ENCODE measurements around the gene CARD18. TPM values are rescaled to one million over a fixed set of nuclear protein-coding genes. Genes with fewer than 3 reads are reported as not detected.

The CARD18 gene
- polyA plus RNA-seq, 2 donors: 3.0 to 3.3 TPM

GRCh38 chr11:105162506-105162905, 22.9 kb upstream of the CARD18 start:
- Histone ChIP-seq H3K4me3 (ENCODE audit: low read depth in 1 of 2, low read length in 2 of 2) (no peak overlapping the region), H3K36me3 (ENCODE audit: control insufficient read depth in 2 of 2, insufficient read depth in 2 of 2, low read length in 1 of 2) (no peaks in the 10 kb centered on the region), H3K27ac (ENCODE audit: low read depth in 2 of 2, low read length in 1 of 2) (no peak overlapping the region), H3K4me1 (ENCODE audit: control insufficient read depth in 2 of 2, insufficient read depth in 2 of 2, low read length in 1 of 2) (no peaks in the 10 kb centered on the region), H3K9me3 (ENCODE audit: control insufficient read depth in 2 of 2, insufficient read depth in 1 of 2, low read depth in 1 of 2, low read length in 1 of 2) (no peaks in the 10 kb centered on the region), H3K27me3 (ENCODE audit: control insufficient read depth in 1 of 2, insufficient read depth in 2 of 2, low read length in 2 of 2) (no peaks in the 10 kb centered on the region)
- WGBS, 2 donors: 0 to 73% methylated on average over 1 of the region's 1 CpG

GRCh38 chr11:105158436-105158835, 18.9 kb upstream of the CARD18 start:
- 96 to 97% methylated on average over 1 of the region's 1 CpG for WGBS, 2 donors
- no peaks in the 10 kb centered on the region for H3K9me3 ChIP-seq (ENCODE audit: control insufficient read depth in 2 of 2, insufficient read depth in 1 of 2, low read depth in 1 of 2, low read length in 1 of 2)
- H3K4me3 ChIP-seq (ENCODE audit: low read depth in 1 of 2, low read length in 2 of 2): no peak overlapping the region
- no peaks in the 10 kb centered on the region for H3K4me1 ChIP-seq (ENCODE audit: control insufficient read depth in 2 of 2, insufficient read depth in 2 of 2, low read length in 1 of 2)
- no peaks in the 10 kb centered on the region for H3K27me3 ChIP-seq (ENCODE audit: control insufficient read depth in 1 of 2, insufficient read depth in 2 of 2, low read length in 2 of 2)
- H3K27ac ChIP-seq (ENCODE audit: low read depth in 2 of 2, low read length in 1 of 2): no peak overlapping the region
- no peaks in the 10 kb centered on the region for H3K36me3 ChIP-seq (ENCODE audit: control insufficient read depth in 2 of 2, insufficient read depth in 2 of 2, low read length in 1 of 2)

DNA sequence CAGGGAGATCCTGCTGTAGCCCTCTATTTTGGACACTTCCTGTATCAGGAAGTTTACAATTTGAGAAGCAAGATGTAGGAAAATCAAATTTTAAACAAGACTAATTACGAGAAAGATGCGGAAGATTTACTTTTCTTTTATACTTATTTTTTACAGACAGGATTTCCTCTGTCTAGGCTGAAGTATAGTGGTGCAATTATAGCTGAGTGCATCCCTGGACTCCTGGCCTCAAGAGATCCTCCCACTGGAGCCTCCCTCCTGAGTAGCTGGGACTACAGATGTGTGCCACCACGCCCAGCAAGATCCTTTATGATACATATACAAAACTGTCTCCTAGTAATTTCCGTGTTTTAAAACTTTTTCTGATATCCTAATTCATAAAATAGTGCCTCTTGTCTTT, 17.2 kb upstream of the CARD18 start:
- H3K9me3 ChIP-seq (ENCODE audit: control insufficient read depth in 2 of 2, insufficient read depth in 1 of 2, low read depth in 1 of 2, low read length in 1 of 2): no peaks in the 10 kb centered on the region
- no peaks in the 10 kb centered on the region for H3K27me3 ChIP-seq (ENCODE audit: control insufficient read depth in 1 of 2, insufficient read depth in 2 of 2, low read length in 2 of 2)
- no peak overlapping the region for H3K4me3 ChIP-seq (ENCODE audit: low read depth in 1 of 2, low read length in 2 of 2)
- no peaks in the 10 kb centered on the region for H3K36me3 ChIP-seq (ENCODE audit: control insufficient read depth in 2 of 2, insufficient read depth in 2 of 2, low read length in 1 of 2)
- no peak overlapping the region for H3K27ac ChIP-seq (ENCODE audit: low read depth in 2 of 2, low read length in 1 of 2)
- no peaks in the 10 kb centered on the region for H3K4me1 ChIP-seq (ENCODE audit: control insufficient read depth in 2 of 2, insufficient read depth in 2 of 2, low read length in 1 of 2)
- WGBS, 2 donors: 79 to 86% methylated on average over 4 of the region's 4 CpGs

DNA sequence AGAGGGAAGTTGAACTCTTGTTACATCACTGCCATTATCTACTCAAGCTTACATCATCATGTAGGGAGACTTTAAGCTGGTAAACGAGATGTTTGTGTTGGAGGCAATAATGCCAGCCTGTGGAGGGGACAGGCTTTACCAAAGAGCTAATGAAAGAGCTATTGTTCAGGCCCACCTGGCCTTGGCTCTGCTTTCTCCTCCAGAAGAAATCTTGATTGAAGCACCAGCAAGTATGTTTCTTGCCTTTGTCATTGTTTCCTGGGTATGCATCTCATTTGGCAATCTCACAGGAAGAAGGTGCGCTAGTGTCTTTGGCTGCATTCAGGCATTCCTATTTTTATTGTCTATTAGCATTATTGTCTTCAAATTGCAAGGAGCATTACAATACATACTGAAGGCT, 16.7 kb upstream of the CARD18 start:
- H3K36me3 ChIP-seq (ENCODE audit: control insufficient read depth in 2 of 2, insufficient read depth in 2 of 2, low read length in 1 of 2): no peaks in the 10 kb centered on the region
- H3K4me1 ChIP-seq (ENCODE audit: control insufficient read depth in 2 of 2, insufficient read depth in 2 of 2, low read length in 1 of 2): no peaks in the 10 kb centered on the region
- H3K9me3 ChIP-seq (ENCODE audit: control insufficient read depth in 2 of 2, insufficient read depth in 1 of 2, low read depth in 1 of 2, low read length in 1 of 2): no peaks in the 10 kb centered on the region
- H3K27ac ChIP-seq (ENCODE audit: low read depth in 2 of 2, low read length in 1 of 2): no peak overlapping the region
- WGBS, 2 donors: 64 to 80% methylated on average over 2 of the region's 2 CpGs
- H3K4me3 ChIP-seq (ENCODE audit: low read depth in 1 of 2, low read length in 2 of 2): no peak overlapping the region
- no peaks in the 10 kb centered on the region for H3K27me3 ChIP-seq (ENCODE audit: control insufficient read depth in 1 of 2, insufficient read depth in 2 of 2, low read length in 2 of 2)

- Histone ChIP-seq H3K9me3 (ENCODE audit: control insufficient read depth in 2 of 2, insufficient read depth in 1 of 2, low read depth in 1 of 2, low read length in 1 of 2) (no peaks in the 10 kb centered on the region), H3K27ac (ENCODE audit: low read depth in 2 of 2, low read length in 1 of 2) (no peak overlapping the region), H3K27me3 (ENCODE audit: control insufficient read depth in 1 of 2, insufficient read depth in 2 of 2, low read length in 2 of 2) (no peaks in the 10 kb centered on the region), H3K36me3 (ENCODE audit: control insufficient read depth in 2 of 2, insufficient read depth in 2 of 2, low read length in 1 of 2) (no peaks in the 10 kb centered on the region), H3K4me1 (ENCODE audit: control insufficient read depth in 2 of 2, insufficient read depth in 2 of 2, low read length in 1 of 2) (no peaks in the 10 kb centered on the region), H3K4me3 (ENCODE audit: low read depth in 1 of 2, low read length in 2 of 2) (no peak overlapping the region)
- WGBS, 2 donors: 86 to 89% methylated on average over 6 of the region's 6 CpGs
Observed at GRCh38 chr11:105155679-105156078, 16.1 kb upstream of the CARD18 start.

DNA sequence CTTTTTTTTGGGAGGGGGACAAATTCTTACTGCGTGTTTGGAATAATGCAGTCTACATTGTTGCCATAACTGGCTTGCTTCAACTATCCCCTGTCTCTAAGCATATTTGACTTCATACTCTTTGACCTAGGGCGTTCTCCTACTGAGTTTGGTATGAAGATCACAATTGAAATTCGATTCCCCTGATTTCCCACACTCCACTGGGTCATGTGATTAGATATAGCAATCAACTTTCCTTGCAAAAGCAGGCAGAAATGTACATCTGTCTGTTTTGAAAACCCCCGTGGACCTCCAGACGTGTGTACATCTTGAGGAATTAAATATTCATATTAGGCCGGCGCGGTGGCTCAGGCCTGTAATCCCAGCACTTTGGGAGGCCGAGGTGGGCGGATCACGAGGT, 13.8 kb upstream of the CARD18 start:
- no peaks in the 10 kb centered on the region for H3K9me3 ChIP-seq (ENCODE audit: control insufficient read depth in 2 of 2, insufficient read depth in 1 of 2, low read depth in 1 of 2, low read length in 1 of 2)
- no peak overlapping the region for H3K27ac ChIP-seq (ENCODE audit: low read depth in 2 of 2, low read length in 1 of 2)
- no peaks in the 10 kb centered on the region for H3K4me1 ChIP-seq (ENCODE audit: control insufficient read depth in 2 of 2, insufficient read depth in 2 of 2, low read length in 1 of 2)
- no peaks in the 10 kb centered on the region for H3K36me3 ChIP-seq (ENCODE audit: control insufficient read depth in 2 of 2, insufficient read depth in 2 of 2, low read length in 1 of 2)
- H3K4me3 ChIP-seq (ENCODE audit: low read depth in 1 of 2, low read length in 2 of 2): no peak overlapping the region
- H3K27me3 ChIP-seq (ENCODE audit: control insufficient read depth in 1 of 2, insufficient read depth in 2 of 2, low read length in 2 of 2): no peaks in the 10 kb centered on the region
- WGBS, 2 donors: 93 to 94% methylated on average over 11 of the region's 11 CpGs

GRCh38 chr11:105152560-105152959, 13.0 kb upstream of the CARD18 start:
- Histone ChIP-seq H3K27ac (ENCODE audit: low read depth in 2 of 2, low read length in 1 of 2) (no peak overlapping the region), H3K36me3 (ENCODE audit: control insufficient read depth in 2 of 2, insufficient read depth in 2 of 2, low read length in 1 of 2) (no peaks in the 10 kb centered on the region), H3K9me3 (ENCODE audit: control insufficient read depth in 2 of 2, insufficient read depth in 1 of 2, low read depth in 1 of 2, low read length in 1 of 2) (no peaks in the 10 kb centered on the region), H3K4me3 (ENCODE audit: low read depth in 1 of 2, low read length in 2 of 2) (no peak overlapping the region), H3K27me3 (ENCODE audit: control insufficient read depth in 1 of 2, insufficient read depth in 2 of 2, low read length in 2 of 2) (no peaks in the 10 kb centered on the region), H3K4me1 (ENCODE audit: control insufficient read depth in 2 of 2, insufficient read depth in 2 of 2, low read length in 1 of 2) (no peaks in the 10 kb centered on the region)
- WGBS, 2 donors: 85 to 89% methylated on average over 5 of the region's 5 CpGs

DNA sequence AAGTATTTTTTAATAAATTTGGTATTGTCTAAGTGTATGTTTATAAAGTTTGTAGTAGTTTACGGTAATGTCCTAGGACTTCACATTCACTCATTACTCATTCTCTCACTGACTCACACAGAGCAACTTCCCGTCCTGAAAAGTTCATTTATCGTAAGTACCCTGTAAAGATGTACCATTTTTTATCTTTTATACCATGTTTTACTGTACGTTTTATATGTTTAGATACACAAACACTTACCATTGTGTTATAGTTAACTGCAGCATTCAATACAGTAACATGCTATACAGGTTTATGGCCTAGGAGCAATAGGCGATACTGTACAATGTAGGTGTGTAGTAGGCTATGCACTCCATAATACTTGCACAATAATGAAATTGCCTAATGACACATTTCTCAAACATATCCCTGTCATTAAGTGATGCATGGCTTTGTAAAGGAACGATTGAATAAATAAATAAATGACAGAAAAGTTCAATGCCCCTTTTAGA, 12.5 kb upstream of the CARD18 start:
- no peak overlapping the region for H3K27ac ChIP-seq (ENCODE audit: low read depth in 2 of 2, low read length in 1 of 2)
- WGBS, 2 donors: 68 to 70% methylated on average over 6 of the region's 6 CpGs
- no peak overlapping the region for H3K4me3 ChIP-seq (ENCODE audit: low read depth in 1 of 2, low read length in 2 of 2)
- H3K9me3 ChIP-seq (ENCODE audit: control insufficient read depth in 2 of 2, insufficient read depth in 1 of 2, low read depth in 1 of 2, low read length in 1 of 2): no peaks in the 10 kb centered on the region
- H3K27me3 ChIP-seq (ENCODE audit: control insufficient read depth in 1 of 2, insufficient read depth in 2 of 2, low read length in 2 of 2): no peaks in the 10 kb centered on the region
- H3K36me3 ChIP-seq (ENCODE audit: control insufficient read depth in 2 of 2, insufficient read depth in 2 of 2, low read length in 1 of 2): no peaks in the 10 kb centered on the region
- H3K4me1 ChIP-seq (ENCODE audit: control insufficient read depth in 2 of 2, insufficient read depth in 2 of 2, low read length in 1 of 2): no peaks in the 10 kb centered on the region

GRCh38 chr11:105149477-105149876, 9.9 kb upstream of the CARD18 start:
- no peak overlapping the region for H3K27ac ChIP-seq (ENCODE audit: low read depth in 2 of 2, low read length in 1 of 2)
- no peaks in the 10 kb centered on the region for H3K9me3 ChIP-seq (ENCODE audit: control insufficient read depth in 2 of 2, insufficient read depth in 1 of 2, low read depth in 1 of 2, low read length in 1 of 2)
- no peaks in the 10 kb centered on the region for H3K4me1 ChIP-seq (ENCODE audit: control insufficient read depth in 2 of 2, insufficient read depth in 2 of 2, low read length in 1 of 2)
- H3K36me3 ChIP-seq (ENCODE audit: control insufficient read depth in 2 of 2, insufficient read depth in 2 of 2, low read length in 1 of 2): no peaks in the 10 kb centered on the region
- H3K4me3 ChIP-seq (ENCODE audit: low read depth in 1 of 2, low read length in 2 of 2): no peak overlapping the region
- H3K27me3 ChIP-seq (ENCODE audit: control insufficient read depth in 1 of 2, insufficient read depth in 2 of 2, low read length in 2 of 2): no peaks in the 10 kb centered on the region

GRCh38 chr11:105148241-105148640, 8.7 kb upstream of the CARD18 start:
- Histone ChIP-seq H3K4me3 (ENCODE audit: low read depth in 1 of 2, low read length in 2 of 2) (no peak overlapping the region), H3K27ac (ENCODE audit: low read depth in 2 of 2, low read length in 1 of 2) (no peak overlapping the region), H3K36me3 (ENCODE audit: control insufficient read depth in 2 of 2, insufficient read depth in 2 of 2, low read length in 1 of 2) (no peaks in the 10 kb centered on the region), H3K9me3 (ENCODE audit: control insufficient read depth in 2 of 2, insufficient read depth in 1 of 2, low read depth in 1 of 2, low read length in 1 of 2) (no peaks in the 10 kb centered on the region), H3K4me1 (ENCODE audit: control insufficient read depth in 2 of 2, insufficient read depth in 2 of 2, low read length in 1 of 2) (no peaks in the 10 kb centered on the region), H3K27me3 (ENCODE audit: control insufficient read depth in 1 of 2, insufficient read depth in 2 of 2, low read length in 2 of 2) (no peaks in the 10 kb centered on the region)
- 79 to 85% methylated on average over 5 of the region's 5 CpGs for WGBS, 2 donors

All from esophagus (tissue), 2 donors.